ENCODE results near the gene S100A16.
A peak's percentile ranks its signal among the peaks of the same experiment; 100 is the strongest.

Gene S100A16

GRCh38 chr1:153635872-153636271 lies 22.9 kb upstream of the S100A16 start:
- no peak for DNase-seq

GRCh38 chr1:153633754-153634665 lies 21.1 kb upstream of the S100A16 start, which contains the start of gene CHTOP:
Gene CHTOP (plus strand): TSS chr1:153634066. CDS start chr1:153636589, 2,523 bp downstream.
- DNase-seq = peak; percentile 94

DNA sequence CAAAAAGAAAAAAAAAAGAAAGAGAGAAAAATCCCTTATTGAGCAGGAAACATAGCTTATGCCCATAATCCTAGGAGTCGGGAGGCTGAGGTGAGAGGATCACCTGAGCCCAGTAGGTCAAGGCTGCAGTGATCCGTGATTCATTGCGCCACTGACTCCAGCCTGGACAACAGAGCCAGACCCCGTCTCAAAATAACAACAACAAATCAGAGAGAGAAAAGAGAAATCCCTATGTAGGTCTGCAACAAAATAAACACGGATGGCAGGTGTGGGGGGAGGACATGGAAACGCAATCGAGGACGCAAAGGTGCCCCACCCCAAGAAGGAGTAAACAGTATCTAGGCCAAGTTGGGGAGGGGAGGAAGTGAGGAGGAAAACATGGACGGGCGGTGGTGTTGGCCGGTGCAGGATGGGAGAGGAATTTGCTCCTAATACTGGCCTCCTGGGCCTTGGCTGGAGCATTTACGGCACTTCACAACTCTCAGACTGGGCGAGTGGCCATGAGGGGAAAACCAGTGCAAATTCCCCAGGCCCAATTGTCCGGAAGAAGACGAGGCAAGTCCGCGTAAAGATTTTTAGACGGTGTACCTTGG lies 20.3 kb upstream of the S100A16 start:
- no peak for DNase-seq

DNA sequence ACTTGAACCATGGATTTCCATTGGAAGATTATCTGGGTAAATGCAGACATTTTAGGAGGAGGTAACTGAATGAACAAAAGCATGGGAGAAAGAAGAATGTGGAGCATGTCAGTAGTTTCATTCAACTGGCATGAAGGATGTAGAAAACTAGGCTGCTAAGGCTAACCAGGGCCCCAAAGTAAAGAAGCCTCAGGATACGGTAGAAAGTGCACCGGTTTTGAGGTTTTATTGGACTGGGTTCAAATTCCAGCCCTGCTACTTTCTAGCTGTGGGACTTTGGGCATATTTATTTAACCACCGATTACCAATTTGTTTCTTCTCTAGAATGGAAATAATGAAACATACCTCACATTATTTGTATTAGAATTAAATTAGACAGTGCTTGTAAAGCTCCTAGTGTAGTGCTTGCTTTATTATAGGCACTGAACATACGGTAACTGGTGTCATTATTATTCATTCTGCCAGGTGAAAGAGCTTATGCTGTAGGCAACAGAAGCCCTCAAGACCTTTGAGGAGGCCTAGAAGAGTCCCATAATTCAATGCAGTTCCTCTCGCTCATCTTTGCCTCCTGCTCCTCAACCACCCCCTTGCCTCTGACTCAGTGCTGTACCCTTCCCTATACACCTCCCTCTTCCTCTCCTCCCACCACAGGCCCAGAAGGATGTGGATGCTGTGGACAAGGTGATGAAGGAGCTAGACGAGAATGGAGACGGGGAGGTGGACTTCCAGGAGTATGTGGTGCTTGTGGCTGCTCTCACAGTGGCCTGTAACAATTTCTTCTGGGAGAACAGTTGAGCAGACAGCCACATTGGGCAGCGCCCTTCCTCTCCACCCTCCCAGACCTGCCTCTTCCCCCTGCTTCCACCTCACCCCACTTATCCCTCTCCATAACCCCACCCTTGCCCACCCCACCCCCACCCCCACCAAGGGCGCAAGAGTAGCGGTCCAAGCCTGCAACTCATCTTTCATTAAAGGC lies 18.4 kb upstream of the S100A16 start:
- DNase-seq = no peak

DNA sequence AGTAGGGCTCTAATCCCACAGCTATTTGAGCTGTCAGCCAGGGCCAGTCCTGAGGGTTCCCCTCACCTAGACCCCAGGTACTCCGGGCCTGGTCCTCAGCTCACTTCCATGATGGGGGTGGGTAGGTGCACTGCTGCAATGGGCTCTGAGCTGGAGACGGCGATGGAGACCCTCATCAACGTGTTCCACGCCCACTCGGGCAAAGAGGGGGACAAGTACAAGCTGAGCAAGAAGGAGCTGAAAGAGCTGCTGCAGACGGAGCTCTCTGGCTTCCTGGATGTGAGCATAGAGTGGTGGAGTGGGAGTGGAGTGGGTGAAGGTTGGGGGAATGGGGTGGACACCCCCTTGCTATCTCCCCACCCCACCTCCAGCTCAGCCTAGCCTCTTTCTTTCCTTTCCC lies 17.4 kb upstream of the S100A16 start:
- DNase-seq = no peak

GRCh38 chr1:153629971-153630370 lies 17.0 kb upstream of the S100A16 start:
- DNase-seq = no peak

- DNase-seq = no peak
Measured at GRCh38 chr1:153629343-153629665, 16.4 kb upstream of the S100A16 start.

DNA sequence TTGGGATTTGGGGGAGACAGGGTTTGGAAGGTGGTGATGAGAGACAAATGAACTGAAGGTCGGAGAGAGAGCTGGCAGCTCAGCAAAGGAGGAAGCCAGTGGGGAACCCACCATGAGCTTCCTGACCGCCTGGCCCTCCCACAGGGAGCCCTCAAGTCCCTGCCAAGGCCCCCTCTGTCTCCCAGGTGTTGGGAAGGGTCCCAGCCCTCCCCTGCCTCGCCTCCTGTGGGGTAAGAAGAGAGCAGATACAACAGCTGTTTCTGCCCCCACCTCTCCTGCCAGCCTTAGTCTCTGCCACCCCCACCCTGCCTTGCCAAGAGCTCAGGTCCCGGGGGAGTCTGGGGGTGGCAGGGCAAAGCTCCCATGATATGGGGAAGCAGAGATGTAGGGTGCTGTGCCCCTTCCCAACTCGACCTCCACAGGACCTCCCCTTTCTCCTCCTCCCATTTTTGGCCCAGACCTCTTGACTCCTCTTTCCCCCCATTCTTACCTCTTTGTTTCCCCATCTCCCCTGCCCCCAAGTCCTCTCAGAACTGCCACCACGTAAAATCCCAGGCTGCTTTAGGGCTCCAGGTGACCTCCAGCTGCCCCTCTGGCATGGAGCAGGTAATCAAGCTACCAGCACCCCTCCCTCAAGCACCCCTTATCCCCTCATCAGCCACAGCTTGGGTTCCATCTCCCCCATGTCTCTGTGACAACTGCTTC lies 15.9 kb upstream of the S100A16 start:
- no peak for DNase-seq

GRCh38 chr1:153627715-153628626 lies 15.0 kb upstream of the S100A16 start, which contains the start of gene S100A1:
Gene S100A1 (plus strand): TSS chr1:153628434. CDS start chr1:153630522, 2,088 bp downstream.
- DNase-seq = no peak

- no peak for DNase-seq
Measured at GRCh38 chr1:153626904-153627714, 14.2 kb upstream of the S100A16 start, which contains the start of gene S100A13. Gene S100A13 (minus strand): TSS chr1:153627505. CDS start chr1:153626472, 1,033 bp downstream.

DNA sequence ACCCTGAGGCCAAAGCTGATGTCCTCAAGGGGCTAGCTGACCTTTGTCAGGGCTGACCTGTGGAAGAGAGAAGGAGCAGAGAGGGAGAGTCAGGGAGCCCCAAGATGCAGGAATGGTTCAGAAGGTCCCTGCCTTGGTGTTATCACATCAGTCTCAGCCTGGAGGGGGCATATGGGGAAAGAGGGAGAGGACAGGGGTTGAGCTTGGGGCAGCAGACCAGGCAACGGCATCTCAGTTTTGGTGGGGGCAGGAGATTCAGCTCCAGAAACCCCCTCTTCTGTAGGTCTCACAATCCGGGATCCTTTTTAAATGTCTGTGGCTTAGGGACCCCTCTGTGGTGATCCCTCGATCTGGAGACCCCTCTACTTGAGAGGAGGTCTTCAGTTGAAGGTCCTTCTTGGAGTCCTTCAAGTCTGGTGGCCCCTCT lies 13.6 kb upstream of the S100A16 start:
- DNase-seq = no peak

- DNase-seq = no peak
Measured at GRCh38 chr1:153624965-153625611, 12.2 kb upstream of the S100A16 start.

GRCh38 chr1:153623101-153623500 lies 10.2 kb upstream of the S100A16 start:
- no peak for DNase-seq

DNA sequence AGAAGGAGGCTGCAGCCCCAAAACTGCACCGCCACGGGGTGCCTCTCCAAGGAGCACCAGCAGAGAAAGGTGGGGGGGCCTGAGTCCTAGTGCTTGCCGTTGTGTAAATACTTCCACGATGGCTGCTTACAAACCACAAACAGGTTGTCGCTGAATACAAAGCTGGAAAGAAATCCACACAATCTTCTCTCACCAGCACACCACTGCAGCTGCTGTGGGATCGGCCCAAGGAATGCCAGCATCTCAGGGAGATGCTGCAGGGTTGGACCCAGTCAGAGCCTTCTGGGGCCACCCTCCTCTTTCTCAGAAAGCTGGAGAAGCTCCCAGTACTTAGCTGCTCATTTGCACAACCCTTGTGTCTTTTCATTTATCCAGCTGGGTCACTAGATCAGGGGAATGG lies 6.2 kb upstream of the S100A16 start:
- no peak for DNase-seq

DNA sequence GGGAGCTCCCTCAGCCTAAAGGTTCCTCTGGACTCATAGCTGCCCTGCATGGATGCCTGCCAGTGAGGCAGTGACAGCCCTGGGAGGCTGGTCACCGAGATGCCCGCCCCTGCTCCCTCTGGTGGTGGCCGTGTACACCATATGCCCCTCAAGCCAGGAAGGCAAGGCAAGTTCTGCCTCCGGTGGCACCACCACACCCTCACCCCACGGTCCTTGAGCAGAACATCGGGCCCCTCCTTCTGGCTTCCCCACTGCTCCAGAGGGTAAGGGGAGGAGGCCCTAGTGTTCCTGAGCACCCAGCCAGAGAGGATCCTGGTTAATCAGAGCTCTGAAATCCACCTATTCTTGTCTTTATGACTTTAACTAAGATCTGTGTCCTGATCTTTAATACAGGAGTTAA lies 4.7 kb upstream of the S100A16 start:
- DNase-seq = no peak

- DNase-seq = no peak
Measured at GRCh38 chr1:153616917-153617311, 4.0 kb upstream of the S100A16 start.

- DNase-seq = no peak
Measured at GRCh38 chr1:153616144-153616916, 3.4 kb upstream of the S100A16 start, which contains the start of gene S100A14. Gene S100A14 (minus strand): TSS chr1:153616325. CDS start chr1:153615858, 467 bp downstream.

DNA sequence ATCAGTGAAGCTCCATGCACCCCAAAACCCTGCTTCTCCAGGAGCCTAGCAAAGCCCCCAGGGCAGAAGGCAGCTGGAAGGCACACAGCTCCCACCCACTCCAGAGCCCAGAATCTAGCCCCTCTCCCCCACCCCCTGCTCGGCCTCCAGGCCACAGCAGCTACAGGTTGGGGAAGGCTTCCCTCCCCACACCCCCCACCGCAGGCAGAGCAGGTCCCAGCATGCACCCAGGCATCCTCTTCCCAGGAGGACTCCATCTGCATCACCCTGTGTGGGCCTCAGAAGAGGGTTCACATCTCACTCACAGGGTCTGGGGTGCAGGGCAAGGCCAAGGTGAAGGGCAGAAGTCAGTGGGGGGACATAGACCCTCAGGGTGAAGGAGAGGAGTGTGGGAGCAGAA lies 2.5 kb upstream of the S100A16 start:
- no peak for DNase-seq

GRCh38 chr1:153614906-153615305 lies 2.0 kb upstream of the S100A16 start:
- no peak for DNase-seq

Measured in stimulated activated CD4-positive, alpha-beta T cell treated with anti-CD3 and anti-CD28 coated beads, Interleukin-12 subunit alpha, Interleukin-12 subunit beta, amount 100 ng/mL, for 4 hours (primary cell).